Kidney epithelial cell (primary cell): Measurements from ENCODE around the gene GMPPB. TPM values are rescaled to one million over a fixed set of nuclear protein-coding genes. Genes with fewer than 3 reads are reported as not detected.

Experiments used
- DNase-seq: peaks from one replicate; pipeline ENCODE4 v3.0.0-alpha.2; 2010; ENCODE audit warnings: low read depth
- H3K27me3 ChIP-seq: 2 replicates; pipeline ENCODE4 v1.6.0; 2011; ENCODE audit warnings: low read length; ENCODE audit not compliant: control insufficient read depth, insufficient read depth
- H3K36me3 ChIP-seq: 2 replicates; pipeline ENCODE4 v1.5.1; 2011; ENCODE audit warnings: low read length; ENCODE audit not compliant: control insufficient read depth, insufficient read depth
- H3K4me3 ChIP-seq: 2 replicates; pipeline ENCODE4 v1.5.1; 2011; ENCODE audit warnings: low read depth, mild to moderate bottlenecking, control low read depth, low read length
- CTCF ChIP-seq: IDR thresholded peaks from 2 replicates; pipeline ENCODE4 v1.5.1; 2011; ENCODE audit warnings: mild to moderate bottlenecking, moderate library complexity, low read length, control low read depth, inconsistent platforms; ENCODE audit not compliant: insufficient read depth, poor library complexity, severe bottlenecking
- total RNA-seq: library from RNA; depleted of rRNA; stranded (reverse); fragments of >200 nt; gene quantifications from 2 replicates; pipeline ENCODE4 v1.2.3, GENCODE V29; 2015

Gene GMPPB
- total RNA-seq, 1 donor from 2014 or later = 53.2 TPM

- TF ChIP-seq CTCF = no peak
- DNase-seq = no peak
- no peak overlapping the region for H3K4me3 ChIP-seq
These were observed 47.8 kb downstream of the GMPPB start for GRCh38 chr3:49675912-49676311.

GRCh38 chr3:49674497-49674983 lies 49.2 kb downstream of the GMPPB start:
- no peak for TF ChIP-seq CTCF
- no peak for DNase-seq
- Histone ChIP-seq H3K36me3 (peaks cover 6% of the 10 kb centered on the region), H3K4me3 (peak overlapping the region; percentile 65), H3K27me3 (no peaks in the 10 kb centered on the region)

More at GRCh38 chr3:49675912-49676311, 47.8 kb downstream of the GMPPB start:
- Histone ChIP-seq H3K36me3 (peaks cover 7% of the 10 kb centered on the region), H3K27me3 (no peaks in the 10 kb centered on the region)

- TF ChIP-seq CTCF = no peak
- peak; percentile 93 for DNase-seq
These were observed 49.8 kb downstream of the GMPPB start, which contains the start of gene APEH for GRCh38 chr3:49673715-49674496. Gene APEH (plus strand): TSS chr3:49674351. CDS start chr3:49674402, 51 bp downstream.

GRCh38 chr3:49673121-49673714 lies 50.5 kb downstream of the GMPPB start:
- peaks cover 3% of the 10 kb centered on the region for H3K36me3 ChIP-seq
- H3K4me3 ChIP-seq = peak overlapping the region; percentile 65
- H3K27me3 ChIP-seq = no peaks in the 10 kb centered on the region
- DNase-seq = no peak
- TF ChIP-seq CTCF = no peak

More at GRCh38 chr3:49673715-49674496, 49.8 kb downstream of the GMPPB start, which contains the start of gene APEH:
- Histone ChIP-seq H3K27me3 (no peaks in the 10 kb centered on the region), H3K4me3 (peak within 1 kb of the TSS; percentile 65), H3K36me3 (peaks cover 3% of the 10 kb centered on the region)

DNA sequence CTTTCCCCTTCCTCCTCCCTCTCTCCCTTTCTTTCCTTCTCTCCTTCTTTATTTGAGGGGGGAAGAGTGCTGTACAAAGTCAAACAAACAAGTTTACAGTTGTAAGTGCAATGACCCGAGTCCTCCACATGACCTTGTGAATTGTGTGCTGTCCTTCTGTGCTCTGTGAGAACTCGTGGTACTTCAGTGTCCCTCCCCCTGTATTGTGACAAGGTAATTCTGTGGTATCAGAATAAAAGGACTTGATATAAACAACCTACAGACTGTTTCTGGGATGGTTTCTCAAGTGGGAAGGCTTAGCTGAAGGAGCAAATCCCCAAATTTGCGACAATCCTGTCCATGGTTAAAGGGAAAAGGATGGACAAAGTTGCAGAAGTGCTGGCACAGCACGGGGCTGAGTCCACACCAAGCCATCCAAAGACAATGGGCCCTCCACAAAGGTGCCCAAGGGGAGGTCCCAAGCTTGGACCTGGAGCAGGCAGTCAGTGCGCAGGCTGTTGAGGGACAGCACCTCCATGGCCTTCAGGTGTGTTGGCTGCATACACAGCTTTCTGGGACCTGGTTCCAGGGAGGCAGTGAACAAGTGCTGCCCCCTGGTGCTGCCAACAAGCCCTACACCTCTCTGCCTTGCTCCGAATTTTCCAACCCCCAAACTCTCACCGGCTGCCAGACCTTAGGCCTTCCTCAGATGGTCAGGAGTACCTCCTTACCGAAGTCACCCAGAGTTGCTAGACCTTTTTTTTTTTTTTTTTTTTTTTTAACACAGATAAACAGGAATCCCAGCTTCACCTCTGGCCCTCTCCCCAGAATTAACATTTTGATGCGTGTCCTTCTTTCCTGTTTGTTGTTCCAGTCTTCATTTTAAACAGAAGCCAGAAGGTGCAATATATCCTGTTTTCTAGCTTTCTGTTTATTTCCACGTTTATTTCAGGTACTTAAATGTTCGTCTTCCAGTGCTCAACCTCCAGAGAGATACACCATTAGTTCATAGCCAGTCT lies 52.2 kb downstream of the GMPPB start:
- no peak for DNase-seq
- H3K27me3 ChIP-seq = no peaks in the 10 kb centered on the region
- TF ChIP-seq CTCF = peak; percentile 90
- H3K36me3 ChIP-seq = no peaks in the 10 kb centered on the region
- H3K4me3 ChIP-seq = no peak overlapping the region
